ENCODE results near the gene IGF2BP3. TPM values are rescaled to one million over a fixed set of nuclear protein-coding genes. Genes with fewer than 3 reads are reported as not detected.
A peak's percentile ranks its signal among the peaks of the same experiment; 100 is the strongest.

IGF2BP3 gene
- total RNA-seq, 4 donors from 2014 or later = 45.8 TPM; not detected in 3

- DNase-seq = peak; percentile 96 to 97
- Histone ChIP-seq H3K9me3 (no peaks in the 10 kb centered on the region), H3K36me3 (no peaks in the 10 kb centered on the region), H3K4me1 (peaks cover 6 to 15% of the 10 kb centered on the region in 2 donors), H3K27me3 (no peaks in the 10 kb centered on the region), H3K27ac (peak within 1 kb of the TSS; percentile 77 to 78), H3K4me3 (peak within 1 kb of the TSS; percentile 80 to 95)
- no peak for TF ChIP-seq CTCF (IDR thresholded peaks at IDR 0.05)
- peak; percentile 86 to 90 for TF ChIP-seq POLR2A (IDR thresholded peaks at IDR 0.05)
- intact Hi-C loops (cut with DNase I; ENCODE audit: low total_unique reads) = no loop called here
These were observed 171.2 kb downstream of the IGF2BP3 start, which contains the start of gene MALSU1 for GRCh38 chr7:23298885-23299769. Gene MALSU1 (plus strand): TSS chr7:23299339. CDS start chr7:23299353, 14 bp downstream.

GRCh38 chr7:23298141-23298881 is 172.0 kb downstream of the IGF2BP3 start:
- peak overlapping the region; percentile 80 to 95 for H3K4me3 ChIP-seq
- H3K4me1 ChIP-seq = peaks cover 6 to 15% of the 10 kb centered on the region in 2 donors
- H3K9me3 ChIP-seq = no peaks in the 10 kb centered on the region
- H3K36me3 ChIP-seq = no peaks in the 10 kb centered on the region
- H3K27ac ChIP-seq = peak overlapping the region; percentile 77 to 78
- H3K27me3 ChIP-seq = no peaks in the 10 kb centered on the region
- peak in 1 of 2 donors; percentile 20 for DNase-seq
- intact Hi-C loops (cut with DNase I; ENCODE audit: low total_unique reads) = no loop called here
- TF ChIP-seq POLR2A (IDR thresholded peaks at IDR 0.05) (no peak), CTCF (IDR thresholded peaks at IDR 0.05) (no peak)

GRCh38 chr7:23295401-23295697 is 174.9 kb downstream of the IGF2BP3 start:
- TF ChIP-seq CTCF (IDR thresholded peaks at IDR 0.05) = no peak
- no peak for TF ChIP-seq POLR2A (IDR thresholded peaks at IDR 0.05)
- intact Hi-C loops (cut with DNase I; ENCODE audit: low total_unique reads) = no loop called here
- Histone ChIP-seq H3K27me3 (no peaks in the 10 kb centered on the region), H3K27ac (no peak overlapping the region), H3K36me3 (no peaks in the 10 kb centered on the region), H3K4me3 (no peak overlapping the region), H3K4me1 (peaks cover 0 to 3% of the 10 kb centered on the region in 2 donors), H3K9me3 (no peaks in the 10 kb centered on the region)
- no peak for DNase-seq

GRCh38 chr7:23294549-23295400 is 175.5 kb downstream of the IGF2BP3 start:
- no peak for DNase-seq
- intact Hi-C loops (cut with DNase I; ENCODE audit: low total_unique reads) = no loop called here
- TF ChIP-seq CTCF (IDR thresholded peaks at IDR 0.05) = no peak
- TF ChIP-seq POLR2A (IDR thresholded peaks at IDR 0.05) = no peak
- no peaks in the 10 kb centered on the region for H3K9me3 ChIP-seq
- H3K36me3 ChIP-seq = no peaks in the 10 kb centered on the region
- H3K4me1 ChIP-seq = no peaks in the 10 kb centered on the region
- H3K27me3 ChIP-seq = no peaks in the 10 kb centered on the region
- no peak overlapping the region for H3K27ac ChIP-seq
- H3K4me3 ChIP-seq = no peak overlapping the region
